DMS 273 treated with DMSO at 0.1 percent for 48 hours (cell line): ENCODE data around the gene NBR1.
"Not testable (repeated sequence)": the region's sequence is repeated elsewhere in the genome, so short reads cannot be mapped to it uniquely, and the experiment has no call there.

Experiments used
- DNase-seq: peaks from one replicate; lab custom pipeline; 2025; lab: John Stamatoyannopoulos, UW

Gene NBR1

GRCh38 chr17:43170766-43171585, at the start of gene NBR1:
Gene NBR1 (plus strand): TSS chr17:43171214. CDS start chr17:43175800, 4,586 bp downstream.
- DNase-seq, result peak; percentile 96

- peak; percentile 99 for DNase-seq
These were observed 45.7 kb upstream of the NBR1 start, which contains the start of gene BRCA1 for GRCh38 chr17:43125133-43125966. Gene BRCA1 (minus strand): TSS chr17:43125364. CDS start chr17:43124096, 1,268 bp downstream.

- no peak for DNase-seq
These were observed 44.8 kb upstream of the NBR1 start for GRCh38 chr17:43125967-43126910.

- DNase-seq, result no peak
These were observed 44.1 kb upstream of the NBR1 start for GRCh38 chr17:43126911-43127290.

GRCh38 chr17:43127333-43127876, 43.6 kb upstream of the NBR1 start:
- DNase-seq, result not testable (repeated sequence)

- DNase-seq, result no peak
These were observed 41.4 kb upstream of the NBR1 start for GRCh38 chr17:43129671-43130010.

GRCh38 chr17:43132117-43132516, 38.9 kb upstream of the NBR1 start:
- DNase-seq, result no peak

GRCh38 chr17:43133439-43133838, 37.6 kb upstream of the NBR1 start:
- not testable (repeated sequence) for DNase-seq

- no peak for DNase-seq
These were observed 36.1 kb upstream of the NBR1 start for GRCh38 chr17:43134774-43135453.

GRCh38 chr17:43135454-43135819, 35.6 kb upstream of the NBR1 start:
- DNase-seq, result no peak

- DNase-seq, result not testable (repeated sequence)
These were observed 34.4 kb upstream of the NBR1 start for GRCh38 chr17:43136574-43136973.

GRCh38 chr17:43138531-43138930, 32.5 kb upstream of the NBR1 start:
- DNase-seq, result not testable (repeated sequence)

GRCh38 chr17:43140396-43141332, 30.4 kb upstream of the NBR1 start:
- no peak for DNase-seq

- no peak for DNase-seq
These were observed 28.9 kb upstream of the NBR1 start for GRCh38 chr17:43142153-43142552.

- DNase-seq, result no peak
These were observed 27.8 kb upstream of the NBR1 start for GRCh38 chr17:43143201-43143600.

GRCh38 chr17:43146649-43147048, 24.4 kb upstream of the NBR1 start:
- no peak for DNase-seq

- DNase-seq, result no peak
These were observed 19.0 kb upstream of the NBR1 start for GRCh38 chr17:43151880-43152456.

GRCh38 chr17:43153197-43153835, 17.7 kb upstream of the NBR1 start:
- DNase-seq, result not testable (repeated sequence)

GRCh38 chr17:43155666-43156065, 15.3 kb upstream of the NBR1 start:
- DNase-seq, result no peak
